GM12873 (cell line): ENCODE data around the gene CHCHD3.

Experiments used
- TF ChIP-seq, protein P1 (sequence below): IDR thresholded peaks from 2 replicates; pipeline ENCODE4 v1.5.1; 2012; ENCODE audit warnings: low read depth, mild to moderate bottlenecking, moderate library complexity, low read length, control low read depth; ENCODE audit not compliant: insufficient read depth; ENCODE audit errors: missing control alignments

Gene CHCHD3

DNA sequence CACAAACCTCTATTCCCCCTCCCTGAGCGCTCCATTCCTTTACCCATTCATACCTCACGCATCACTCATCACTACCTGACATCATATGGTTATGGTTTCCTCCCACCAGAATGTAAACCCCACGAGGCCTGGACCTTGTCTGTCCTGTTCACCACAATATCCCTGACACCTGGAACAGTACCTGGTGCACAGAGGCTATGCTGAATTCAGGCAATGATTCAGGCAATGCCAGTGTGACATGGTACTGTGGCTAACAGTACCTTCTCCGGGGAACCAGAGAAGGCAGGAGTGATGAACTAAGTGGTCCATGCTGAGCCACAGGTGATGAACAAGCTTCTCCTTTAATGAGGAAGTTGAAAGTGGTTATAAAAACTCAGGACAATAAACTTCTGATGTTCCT lies 303.1 kb downstream of the CHCHD3 start:
- TF ChIP-seq, protein P1, sequence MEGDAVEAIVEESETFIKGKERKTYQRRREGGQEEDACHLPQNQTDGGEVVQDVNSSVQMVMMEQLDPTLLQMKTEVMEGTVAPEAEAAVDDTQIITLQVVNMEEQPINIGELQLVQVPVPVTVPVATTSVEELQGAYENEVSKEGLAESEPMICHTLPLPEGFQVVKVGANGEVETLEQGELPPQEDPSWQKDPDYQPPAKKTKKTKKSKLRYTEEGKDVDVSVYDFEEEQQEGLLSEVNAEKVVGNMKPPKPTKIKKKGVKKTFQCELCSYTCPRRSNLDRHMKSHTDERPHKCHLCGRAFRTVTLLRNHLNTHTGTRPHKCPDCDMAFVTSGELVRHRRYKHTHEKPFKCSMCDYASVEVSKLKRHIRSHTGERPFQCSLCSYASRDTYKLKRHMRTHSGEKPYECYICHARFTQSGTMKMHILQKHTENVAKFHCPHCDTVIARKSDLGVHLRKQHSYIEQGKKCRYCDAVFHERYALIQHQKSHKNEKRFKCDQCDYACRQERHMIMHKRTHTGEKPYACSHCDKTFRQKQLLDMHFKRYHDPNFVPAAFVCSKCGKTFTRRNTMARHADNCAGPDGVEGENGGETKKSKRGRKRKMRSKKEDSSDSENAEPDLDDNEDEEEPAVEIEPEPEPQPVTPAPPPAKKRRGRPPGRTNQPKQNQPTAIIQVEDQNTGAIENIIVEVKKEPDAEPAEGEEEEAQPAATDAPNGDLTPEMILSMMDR = no peak

GRCh38 chr7:132777956-132778355 lies 303.9 kb downstream of the CHCHD3 start:
- TF ChIP-seq, protein P1 = no peak

DNA sequence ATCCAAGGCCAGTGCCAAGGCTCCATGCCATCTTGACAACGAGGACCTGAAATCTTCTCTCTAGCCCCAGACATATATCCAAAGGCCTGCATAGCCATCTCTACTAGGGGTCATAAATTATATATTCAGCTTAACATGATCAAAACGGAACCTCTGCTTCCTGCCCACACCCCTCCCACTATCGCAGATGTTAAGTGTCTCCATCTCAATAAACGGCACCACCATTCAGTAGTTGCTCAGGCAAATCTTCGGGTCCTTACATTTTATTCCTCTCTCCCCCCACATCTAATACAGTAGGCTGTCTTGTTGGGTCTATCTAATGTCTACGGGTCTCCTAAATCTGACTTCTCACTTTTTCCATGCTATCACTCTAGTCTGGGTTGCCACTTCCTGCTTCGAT lies 304.5 kb downstream of the CHCHD3 start:
- TF ChIP-seq, protein P1 = no peak

DNA sequence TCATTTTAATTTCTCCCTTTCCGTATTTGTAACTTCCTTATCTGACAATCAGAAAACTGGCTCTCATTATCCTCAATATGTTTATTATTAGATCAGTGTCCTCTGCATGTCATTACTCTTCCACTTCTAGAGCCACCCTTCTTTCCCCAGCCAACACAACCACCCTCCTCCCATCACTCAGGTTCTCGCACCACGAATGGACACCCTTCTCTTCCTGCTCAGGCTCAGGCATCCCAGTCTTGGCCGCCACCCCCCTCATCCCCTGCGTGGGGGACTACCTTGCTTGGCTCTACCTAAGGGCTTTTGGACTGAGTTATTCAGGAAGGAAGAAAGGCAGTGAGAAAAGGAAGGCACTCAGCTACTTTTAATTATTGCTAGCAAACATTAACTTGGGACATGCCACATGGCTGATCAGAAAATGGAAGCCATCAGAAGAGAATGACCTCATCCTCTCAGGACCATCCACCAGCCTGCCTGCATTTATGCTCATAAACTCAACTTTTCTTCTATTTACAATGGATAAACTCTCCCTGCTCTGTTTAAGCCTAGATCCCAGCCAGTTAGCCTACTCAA lies 305.8 kb downstream of the CHCHD3 start:
- TF ChIP-seq, protein P1 = no peak

- TF ChIP-seq, protein P1 = no peak
These were observed 308.3 kb downstream of the CHCHD3 start for GRCh38 chr7:132773527-132773956.

DNA sequence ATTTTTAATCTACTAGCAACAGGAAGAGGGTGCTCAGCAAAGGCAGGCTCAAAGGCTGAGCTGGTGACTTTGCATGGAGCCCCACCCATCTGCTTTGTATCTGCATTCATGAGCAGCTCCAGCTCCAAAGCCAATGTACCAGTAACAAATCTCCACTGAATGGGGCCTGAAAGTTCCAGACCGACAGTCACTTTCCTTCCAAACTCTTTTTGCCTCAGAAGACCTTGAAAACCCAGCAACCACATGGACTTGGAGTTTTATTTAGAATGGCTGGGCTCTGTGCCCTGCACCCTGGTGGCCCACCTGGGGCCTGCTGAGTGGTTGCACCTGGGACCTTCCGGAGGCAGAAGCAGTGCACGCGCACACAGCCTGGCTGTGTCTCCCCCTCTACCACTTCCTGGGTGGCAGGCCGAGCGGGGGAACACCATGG lies 310.6 kb downstream of the CHCHD3 start:
- TF ChIP-seq, protein P1 = no peak

GRCh38 chr7:132770055-132770454 lies 311.8 kb downstream of the CHCHD3 start:
- TF ChIP-seq, protein P1 = no peak

DNA sequence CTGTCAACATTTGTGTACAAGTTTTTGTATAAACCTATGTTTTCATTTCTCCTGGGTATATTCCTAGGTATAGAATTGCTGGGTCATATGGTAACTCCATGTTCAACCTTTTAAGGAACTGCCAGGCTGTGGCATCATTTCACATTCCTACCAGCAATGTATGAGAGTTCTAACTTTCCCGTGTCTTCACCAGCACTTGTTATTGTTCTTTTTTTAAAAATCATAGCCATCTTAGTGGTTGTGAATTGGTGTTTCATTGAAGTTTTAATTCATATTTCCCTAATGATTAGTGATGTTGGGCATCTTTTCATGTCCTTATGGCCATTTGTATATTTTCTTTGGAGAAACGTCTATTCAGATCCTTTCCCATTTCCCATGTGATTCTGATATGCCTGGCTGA lies 312.6 kb downstream of the CHCHD3 start:
- TF ChIP-seq, protein P1 = no peak
